K562 (cell line): ENCODE results near the gene SYT6.

Experiments
- CHD4 ChIP-seq: fragments of 200-600 bp; sonication (generic); IDR thresholded peaks from 3 replicates; pipeline ENCODE4 v1.6.1; 2012; ENCODE audit warnings: low read depth, mild to moderate bottlenecking, mixed read lengths, low read length, inconsistent platforms; ENCODE audit not compliant: insufficient read depth, insufficient replicate concordance, poor library complexity, severe bottlenecking
- FOSL1 ChIP-seq: fragments of 200-800 bp; sonication (Bioruptor generic); conservative IDR thresholded peaks from 2 replicates; pipeline ENCODE4 v1.6.1; 2016; ENCODE audit warnings: missing genetic modification characterization, missing compliant biosample characterization
- JUND ChIP-seq, 2 experiments: IDR thresholded peaks; 2 replicates in 1 of 2; 3 replicates in 1 of 2; pipeline ENCODE4 v1.6.1; 2011; ENCODE audit warnings: borderline replicate concordance in 2 of 2, low read depth in 2 of 2, low read length in 2 of 2, improper control_type of control experiment in 1 of 2, missing biosample characterization in 1 of 2, missing genetic modification characterization in 1 of 2, missing genetic modification reagents in 1 of 2
- MLX ChIP-seq, 2 experiments: fragments of 450-650 bp in 1 of 2; sonication (generic) in 1 of 2; formaldehyde crosslinking; conservative IDR thresholded peaks; 2 replicates each; pipeline versions ENCODE4 v1.4.0 to v1.8.1; 2020 to 2022; ENCODE audit warnings: mild to moderate bottlenecking in 1 of 2, missing genetic modification reagents in 1 of 2
- NFIC ChIP-seq: fragments of 450-650 bp; IDR thresholded peaks from 2 replicates; pipeline ENCODE4 v1.6.1; 2017; ENCODE audit warnings: mild to moderate bottlenecking, inconsistent platforms
- SMAD1 ChIP-seq: fragments of 150-350 bp; IDR thresholded peaks from 2 replicates; pipeline ENCODE4 v1.6.1; 2014; ENCODE audit warnings: low read length, low read depth; ENCODE audit not compliant: partially characterized antibody
- SPI1 ChIP-seq: IDR thresholded peaks from 2 replicates; pipeline ENCODE4 v1.6.1; 2011; ENCODE audit warnings: low read depth, low read length, control low read depth, borderline replicate concordance
- USF2 ChIP-seq: sonication (generic); formaldehyde crosslinking; IDR thresholded peaks from 2 replicates; pipeline ENCODE4 v1.5.0; 2020; ENCODE audit warnings: missing genetic modification reagents

GRCh38 chr1:114063544-114063943, 90.1 kb downstream of the SYT6 start:
- no peak for TF ChIP-seq FOSL1 (tag)
- no peak for TF ChIP-seq SMAD1
- no peak for TF ChIP-seq SPI1
- TF ChIP-seq MLX (CRISPR knock-in tag; conservative IDR thresholded peaks at IDR 0.05), result no peak
- no peak for TF ChIP-seq USF2 (CRISPR knock-in tag)
- TF ChIP-seq CHD4, result no peak
- no peak for TF ChIP-seq JUND (IDR thresholded peaks at IDR 0.05; ENCODE audit: borderline replicate concordance, low read depth, low read length)
- no peak for TF ChIP-seq JUND (tag; IDR thresholded peaks at IDR 0.05; ENCODE audit: borderline replicate concordance, low read depth, low read length)
- TF ChIP-seq NFIC, result no peak
